GM21529 (cell line): Measurements from ENCODE around the gene GTPBP2.
"Not testable (repeated sequence)": the region's sequence is repeated elsewhere in the genome, so short reads cannot be mapped to it uniquely, and the experiment has no call there.

Experiments used
- ATAC-seq: cut with Tn5 transposase; IDR thresholded peaks from one replicate; pipeline ENCODE4 v1.9.1; 2021; ENCODE audit not compliant: unreplicated experiment

The GTPBP2 gene

DNA sequence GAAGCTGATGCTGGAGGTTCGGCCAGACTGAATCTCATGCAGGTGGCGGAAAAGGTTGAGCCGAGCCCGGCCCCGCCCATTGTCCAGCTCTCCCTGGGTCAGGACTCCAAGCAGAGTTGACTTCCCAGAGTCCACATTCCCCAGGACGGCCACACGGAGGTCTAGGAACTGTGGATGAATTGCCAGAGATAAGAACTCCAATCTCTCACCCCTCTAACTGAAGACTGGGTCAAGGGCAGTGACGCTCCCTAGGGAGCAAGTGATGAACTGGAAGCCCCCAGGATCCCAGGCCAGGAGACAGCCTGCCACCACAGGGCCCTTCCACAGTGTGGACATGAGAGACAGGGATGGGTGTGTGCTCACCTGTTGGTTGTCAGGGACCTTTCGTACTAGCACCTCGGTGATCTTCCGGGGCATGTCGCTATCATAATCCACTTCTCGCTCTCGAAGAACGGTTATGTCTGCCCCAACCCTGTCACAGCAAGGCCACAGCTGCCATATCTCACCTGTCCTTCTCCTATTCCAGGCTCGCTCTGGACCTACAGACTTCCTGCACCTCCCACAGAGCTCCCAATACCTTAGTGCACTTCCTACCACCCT lies 3.6 kb downstream of the GTPBP2 start:
- no peak for ATAC-seq

- no peak for ATAC-seq
Observed at GRCh38 chr6:43624786-43625288, 4.2 kb downstream of the GTPBP2 start.

DNA sequence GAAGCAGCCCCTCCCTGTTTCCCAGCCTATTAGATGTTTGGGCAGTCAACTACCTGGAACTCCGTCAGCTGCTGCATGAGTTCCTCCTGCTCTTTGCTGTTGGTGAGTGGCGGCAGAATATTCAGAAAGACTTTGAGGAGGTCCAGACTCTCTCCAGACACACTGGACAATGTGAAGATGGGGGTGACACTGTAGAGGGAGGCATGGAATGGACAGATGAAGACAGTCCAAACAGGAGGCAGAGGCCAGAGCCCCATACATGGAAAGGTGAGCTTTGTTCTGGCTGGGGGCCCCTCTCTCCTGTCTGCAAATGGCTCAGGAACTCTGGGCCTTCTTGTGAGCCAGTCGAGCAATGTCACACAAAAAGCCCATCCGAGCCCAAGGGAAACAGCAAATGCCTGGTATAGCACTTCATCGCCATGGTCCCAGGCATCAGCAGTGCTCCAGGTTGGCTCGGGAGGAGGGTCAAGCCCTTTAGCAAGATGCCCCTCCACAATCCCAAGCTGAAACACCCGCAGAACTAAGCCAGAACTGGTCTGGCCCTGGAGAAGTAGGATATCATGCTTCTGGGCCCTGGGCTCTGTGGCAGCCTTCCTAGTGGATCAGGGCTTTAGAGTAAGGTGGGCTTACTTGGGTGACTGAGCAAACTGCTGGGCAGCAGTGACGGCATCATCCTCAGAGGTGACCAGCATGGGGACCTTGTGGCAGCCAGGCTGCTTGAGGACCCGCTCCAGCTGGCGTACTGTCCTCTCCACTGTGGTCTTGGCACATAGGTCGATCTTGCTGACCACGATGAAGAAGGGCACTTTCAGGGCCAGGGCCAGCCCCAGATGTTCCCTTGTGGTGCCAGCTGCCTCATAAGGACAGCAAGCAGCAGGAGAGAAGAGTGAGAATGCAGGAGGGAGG lies 4.9 kb downstream of the GTPBP2 start:
- ATAC-seq: no peak

- ATAC-seq: no peak
Observed at GRCh38 chr6:43622541-43622940, 6.5 kb downstream of the GTPBP2 start.

DNA sequence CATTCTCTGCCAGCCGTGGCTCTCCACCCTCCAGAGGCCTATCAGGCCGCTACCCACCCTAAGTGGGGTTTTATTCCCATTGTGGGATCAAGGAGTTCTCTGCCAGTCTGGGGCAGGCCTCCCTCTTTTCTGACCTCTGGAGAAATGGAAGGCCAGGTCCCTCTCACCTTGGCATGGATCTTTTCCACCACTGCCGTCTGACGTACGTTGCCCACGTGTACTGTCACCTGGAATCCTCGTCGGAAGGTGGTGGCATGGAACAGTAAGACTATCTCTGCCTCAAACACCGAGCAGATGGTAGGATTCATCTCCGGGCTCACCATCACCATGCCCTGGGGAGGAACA lies 7.3 kb downstream of the GTPBP2 start:
- ATAC-seq: no peak

- no peak for ATAC-seq
Observed at GRCh38 chr6:43621078-43621835, 7.8 kb downstream of the GTPBP2 start.

DNA sequence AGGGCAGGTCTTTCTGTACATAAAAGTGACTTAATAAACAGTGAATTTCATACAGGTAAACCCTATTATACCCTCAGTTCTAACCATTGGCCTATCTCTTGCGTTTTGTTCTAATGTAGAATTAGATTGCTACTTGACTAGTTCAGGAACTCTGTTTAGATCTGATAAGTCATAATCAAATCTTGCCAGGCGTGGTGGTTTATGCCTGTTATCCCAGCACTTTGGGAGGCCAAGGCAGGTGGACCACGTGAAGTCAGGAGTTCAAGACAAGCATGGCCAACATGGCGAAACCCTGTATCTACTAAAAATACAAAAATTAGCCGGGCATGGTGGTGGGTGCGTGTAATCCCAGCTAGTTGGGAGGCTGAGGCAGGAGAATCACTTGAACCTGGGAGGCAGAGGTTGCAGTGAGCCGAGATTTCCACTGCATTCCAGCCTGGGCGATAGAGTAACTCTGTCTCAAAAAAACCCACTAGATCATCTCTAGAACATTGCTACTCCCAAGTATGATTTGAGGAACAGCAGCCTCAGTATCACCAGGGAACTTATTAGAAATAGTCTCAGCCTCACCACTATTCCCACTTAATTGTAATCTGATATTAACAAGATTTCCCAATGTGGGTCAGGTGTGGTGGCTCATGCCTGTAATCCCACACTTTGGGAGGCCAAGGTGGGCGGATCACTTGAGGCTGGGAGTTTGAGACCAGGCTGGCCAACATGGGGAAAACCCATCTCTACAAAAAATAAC lies 12.2 kb downstream of the GTPBP2 start:
- no peak for ATAC-seq

DNA sequence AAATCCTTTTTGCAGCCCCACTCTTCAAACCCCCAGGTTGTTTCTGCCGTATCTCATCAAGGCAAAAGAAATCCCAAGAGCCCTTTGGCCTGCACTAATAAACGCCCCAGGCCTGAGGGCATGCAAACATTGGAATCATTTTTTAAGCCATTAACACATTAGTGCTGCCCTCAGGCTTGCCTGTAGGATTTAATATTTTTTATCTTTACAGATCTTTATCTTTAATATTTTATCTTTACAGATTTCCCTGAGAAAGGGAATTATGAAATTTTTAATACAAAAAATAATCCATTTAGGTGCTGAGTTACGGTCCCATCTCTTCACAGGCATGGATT lies 14.7 kb downstream of the GTPBP2 start:
- ATAC-seq: no peak

DNA sequence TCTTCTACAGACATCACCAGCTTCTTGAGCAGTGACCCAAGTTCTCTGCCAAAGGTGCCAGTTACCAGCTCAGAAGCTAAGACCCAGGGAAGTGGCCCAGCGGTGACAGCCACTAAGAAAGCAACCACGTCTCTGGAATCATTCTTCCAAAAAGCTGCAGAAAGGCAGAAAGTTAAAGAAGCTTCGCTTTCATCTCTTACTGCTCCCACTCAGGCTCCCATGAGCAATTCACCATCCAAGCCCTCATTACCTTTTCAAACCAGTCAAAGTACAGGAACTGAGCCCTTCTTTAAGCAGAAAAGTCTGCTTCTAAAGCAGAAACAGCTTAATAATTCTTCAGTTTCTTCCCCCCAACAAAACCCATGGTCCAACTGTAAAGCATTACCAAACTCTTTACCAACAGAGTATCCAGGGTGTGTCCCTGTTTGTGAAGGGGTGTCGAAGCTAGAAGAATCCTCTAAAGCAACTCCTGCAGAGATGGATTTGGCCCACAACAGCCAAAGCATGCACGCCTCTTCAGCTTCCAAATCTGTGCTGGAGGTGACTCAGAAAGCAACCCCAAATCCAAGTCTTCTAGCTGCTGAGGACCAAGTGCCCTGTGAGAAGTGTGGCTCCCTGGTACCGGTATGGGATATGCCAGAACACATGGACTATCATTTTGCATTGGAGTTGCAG lies 15.2 kb downstream of the GTPBP2 start:
- ATAC-seq: no peak

- ATAC-seq: no peak
Observed at GRCh38 chr6:43610431-43610830, 18.6 kb downstream of the GTPBP2 start.

DNA sequence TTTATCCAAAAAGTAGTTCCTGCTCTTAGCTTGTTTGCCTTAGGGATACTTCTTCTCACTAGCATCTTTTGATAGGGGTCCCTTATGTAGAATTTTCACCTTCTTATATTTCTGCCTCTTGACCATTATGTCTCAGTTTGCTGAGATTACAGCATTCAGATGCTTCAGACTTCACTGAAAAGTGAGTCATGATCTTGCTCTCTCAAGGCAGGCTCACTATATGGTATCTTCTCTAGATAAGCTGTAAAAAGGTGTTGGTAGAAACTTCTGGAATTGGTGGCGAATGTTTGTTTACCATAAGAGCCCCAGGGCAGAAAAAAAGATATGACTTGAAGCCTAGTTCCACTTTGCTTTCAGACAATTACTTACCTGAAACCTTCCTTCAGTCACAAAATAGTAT lies 19.7 kb downstream of the GTPBP2 start:
- ATAC-seq: no peak

DNA sequence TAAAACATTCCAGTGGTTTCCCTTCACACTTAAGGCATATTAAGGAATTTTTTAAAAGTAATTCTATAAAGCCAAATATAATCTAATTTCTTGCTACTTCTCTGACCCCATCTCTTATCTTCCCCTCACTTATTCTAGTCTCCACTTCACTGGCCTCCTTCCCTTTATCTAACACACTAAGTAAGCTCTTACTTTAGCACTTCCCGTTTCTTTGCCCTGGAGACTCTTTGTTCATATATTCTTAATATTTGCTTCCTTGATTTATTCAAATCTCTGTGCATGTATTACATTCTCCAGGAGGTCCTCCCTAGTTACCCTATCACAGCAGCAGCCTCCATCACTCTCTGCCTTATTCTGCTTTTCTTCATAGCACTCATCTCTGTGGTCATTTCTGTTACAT lies 20.3 kb downstream of the GTPBP2 start:
- no peak for ATAC-seq

GRCh38 chr6:43608310-43608763 lies 20.7 kb downstream of the GTPBP2 start:
- ATAC-seq: no peak

- no peak for ATAC-seq
Observed at GRCh38 chr6:43606019-43606418, 23.0 kb downstream of the GTPBP2 start.

DNA sequence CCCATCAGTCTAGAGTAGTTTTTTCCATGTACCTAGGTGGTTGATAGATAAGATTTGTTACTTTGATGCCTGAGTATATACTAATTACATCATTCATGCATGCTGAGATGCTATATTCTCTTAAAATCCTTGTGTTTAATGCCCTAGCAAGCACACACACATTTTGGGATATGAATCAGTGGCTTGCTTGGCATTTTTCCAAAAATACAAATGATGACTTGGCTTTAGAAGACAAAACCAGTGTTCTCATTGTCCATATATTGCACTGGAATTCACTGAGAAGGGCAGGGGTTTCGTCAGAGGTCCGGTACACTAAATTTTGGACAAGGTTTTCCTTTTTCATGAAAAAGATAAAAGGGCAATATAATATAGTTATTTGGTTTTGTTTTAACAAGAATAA lies 24.9 kb downstream of the GTPBP2 start:
- no peak for ATAC-seq

DNA sequence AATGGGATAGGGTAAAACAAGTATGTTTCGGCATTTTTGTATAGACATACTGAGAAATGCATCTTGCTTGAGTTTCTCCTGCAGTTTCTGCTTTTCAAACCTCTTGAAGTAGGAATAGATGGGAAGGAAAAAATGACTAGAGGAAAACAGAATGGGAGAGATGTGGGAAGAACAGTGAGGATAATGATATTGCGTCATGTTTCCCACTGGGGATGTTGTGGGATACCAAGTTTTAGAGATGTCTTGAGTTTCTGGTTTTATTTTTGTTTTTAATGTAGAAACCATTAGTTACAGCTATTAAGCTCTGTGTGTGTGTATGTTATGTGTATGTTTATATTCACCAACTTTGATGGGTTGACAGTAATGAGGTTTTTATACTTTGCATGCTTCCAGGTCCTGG lies 28.5 kb downstream of the GTPBP2 start:
- no peak for ATAC-seq

DNA sequence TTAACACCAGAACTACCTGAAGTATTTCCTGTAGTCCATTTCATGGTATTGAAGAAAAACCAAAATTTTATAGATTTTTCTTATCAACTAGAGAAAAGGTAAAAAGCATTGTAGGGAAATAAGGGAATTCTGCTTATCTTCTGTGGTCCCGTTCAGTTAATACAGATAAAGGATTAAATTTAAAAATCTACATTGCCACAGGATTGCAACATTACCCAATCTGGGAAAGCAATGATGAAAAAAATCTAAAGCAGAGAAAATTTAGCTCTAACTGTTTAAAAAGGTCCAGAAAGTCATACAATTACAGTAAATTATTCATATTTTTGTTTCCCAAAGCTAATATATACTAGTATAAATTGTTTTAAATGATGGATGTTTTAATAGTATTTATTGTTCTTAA lies 35.1 kb downstream of the GTPBP2 start:
- ATAC-seq: no peak

DNA sequence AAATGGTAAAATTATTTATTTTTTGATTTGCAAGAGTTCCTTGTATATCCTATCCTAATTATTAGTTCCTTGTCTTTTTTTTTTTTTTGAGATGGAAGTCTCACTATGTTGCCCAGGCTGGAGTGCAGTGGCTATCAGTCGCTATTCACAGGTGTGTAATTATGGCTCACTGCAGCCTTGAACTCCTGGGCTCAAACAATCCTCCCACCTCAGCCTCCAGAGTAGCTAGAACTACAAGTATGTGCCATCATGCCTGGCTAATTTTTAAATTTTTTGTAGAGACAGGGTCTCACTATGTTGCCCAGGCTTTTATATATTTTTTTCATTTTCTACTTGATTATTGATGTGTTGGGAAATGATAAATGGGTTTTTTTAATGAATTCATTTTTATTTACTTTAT lies 39.5 kb downstream of the GTPBP2 start:
- ATAC-seq: not testable (repeated sequence)

DNA sequence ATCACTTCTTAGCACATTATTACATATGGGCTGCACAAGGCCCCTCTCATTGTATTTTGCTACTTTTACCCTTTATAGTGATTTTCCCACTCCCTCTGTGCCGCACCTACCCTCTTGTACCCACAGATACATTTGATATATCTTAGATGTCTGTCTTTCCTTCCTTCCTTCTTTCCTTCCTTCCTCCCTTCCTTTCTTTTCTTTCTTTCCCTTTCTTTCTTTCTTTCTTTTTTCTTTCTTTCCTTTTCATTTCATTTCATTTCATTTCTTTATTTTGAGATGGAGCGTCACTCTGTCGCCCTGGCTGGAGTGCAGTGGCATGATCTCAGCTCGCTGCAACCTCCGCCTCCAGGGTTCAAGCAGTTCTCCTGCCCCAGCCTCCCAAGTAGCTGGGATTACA lies 40.9 kb downstream of the GTPBP2 start:
- ATAC-seq: no peak

GRCh38 chr6:43584892-43585570 lies 44.0 kb downstream of the GTPBP2 start:
- ATAC-seq: no peak
